ENCODE results near the gene FA2H.
"Not testable (repeated sequence)": the region's sequence is repeated elsewhere in the genome, so short reads cannot be mapped to it uniquely, and the experiment has no call there.

FA2H gene

GRCh38 chr16:74767749-74768148, 6.9 kb downstream of the FA2H start:
- H3K36me3 ChIP-seq (ENCODE audit: low read depth) = no peaks in the 10 kb centered on the region
- DNase-seq (ENCODE audit: low spot score) = no peak
- H3K27me3 ChIP-seq (ENCODE audit: insufficient read depth, poor library complexity, severe bottlenecking) = no peaks in the 10 kb centered on the region
- no peaks in the 10 kb centered on the region for H3K9me3 ChIP-seq (ENCODE audit: severe bottlenecking)
- ATAC-seq (ENCODE audit: low read depth) = no peak
- H3K27ac ChIP-seq (ENCODE audit: poor library complexity, severe bottlenecking) = no peak overlapping the region
- H3K4me3 ChIP-seq (ENCODE audit: severe bottlenecking) = no peak overlapping the region
- TF ChIP-seq CTCF (IDR thresholded peaks at IDR 0.05; ENCODE audit: poor library complexity, severe bottlenecking) = no peak
- no peaks in the 10 kb centered on the region for H3K4me1 ChIP-seq (ENCODE audit: insufficient read depth, poor library complexity, severe bottlenecking)

GRCh38 chr16:74766729-74767128, 7.9 kb downstream of the FA2H start:
- H3K4me1 ChIP-seq (ENCODE audit: insufficient read depth, poor library complexity, severe bottlenecking) = no peaks in the 10 kb centered on the region
- no peaks in the 10 kb centered on the region for H3K9me3 ChIP-seq (ENCODE audit: severe bottlenecking)
- H3K36me3 ChIP-seq (ENCODE audit: low read depth) = no peaks in the 10 kb centered on the region
- H3K4me3 ChIP-seq (ENCODE audit: severe bottlenecking) = no peak overlapping the region
- no peak for TF ChIP-seq CTCF (IDR thresholded peaks at IDR 0.05; ENCODE audit: poor library complexity, severe bottlenecking)
- ATAC-seq (ENCODE audit: low read depth) = no peak
- no peak for DNase-seq (ENCODE audit: low spot score)
- no peaks in the 10 kb centered on the region for H3K27me3 ChIP-seq (ENCODE audit: insufficient read depth, poor library complexity, severe bottlenecking)
- H3K27ac ChIP-seq (ENCODE audit: poor library complexity, severe bottlenecking) = no peak overlapping the region

- not testable (repeated sequence) for H3K27me3 ChIP-seq (ENCODE audit: insufficient read depth, poor library complexity, severe bottlenecking); ATAC-seq (ENCODE audit: low read depth); H3K4me3 ChIP-seq (ENCODE audit: severe bottlenecking); H3K27ac ChIP-seq (ENCODE audit: poor library complexity, severe bottlenecking); H3K9me3 ChIP-seq (ENCODE audit: severe bottlenecking); H3K36me3 ChIP-seq (ENCODE audit: low read depth); DNase-seq (ENCODE audit: low spot score); H3K4me1 ChIP-seq (ENCODE audit: insufficient read depth, poor library complexity, severe bottlenecking)
Observed at GRCh38 chr16:74764184-74764583, 10.4 kb downstream of the FA2H start.

GRCh38 chr16:74761665-74762064, 13.0 kb downstream of the FA2H start:
- ATAC-seq (ENCODE audit: low read depth) (no peak), DNase-seq (ENCODE audit: low spot score) (no peak)
- Histone ChIP-seq H3K4me1 (ENCODE audit: insufficient read depth, poor library complexity, severe bottlenecking) (peaks cover 6% of the 10 kb centered on the region), H3K27ac (ENCODE audit: poor library complexity, severe bottlenecking) (no peak overlapping the region), H3K36me3 (ENCODE audit: low read depth) (no peaks in the 10 kb centered on the region), H3K9me3 (ENCODE audit: severe bottlenecking) (no peaks in the 10 kb centered on the region), H3K4me3 (ENCODE audit: severe bottlenecking) (no peak overlapping the region), H3K27me3 (ENCODE audit: insufficient read depth, poor library complexity, severe bottlenecking) (no peaks in the 10 kb centered on the region)
- no peak for TF ChIP-seq CTCF (IDR thresholded peaks at IDR 0.05; ENCODE audit: poor library complexity, severe bottlenecking)

- no peaks in the 10 kb centered on the region for H3K36me3 ChIP-seq (ENCODE audit: low read depth)
- no peak for TF ChIP-seq CTCF (IDR thresholded peaks at IDR 0.05; ENCODE audit: poor library complexity, severe bottlenecking)
- ATAC-seq (ENCODE audit: low read depth) = peak; percentile 69; the same call in 2 of the 3 replicates
- DNase-seq (ENCODE audit: low spot score) = no peak
- no peaks in the 10 kb centered on the region for H3K9me3 ChIP-seq (ENCODE audit: severe bottlenecking)
- no peak overlapping the region for H3K27ac ChIP-seq (ENCODE audit: poor library complexity, severe bottlenecking)
- no peaks in the 10 kb centered on the region for H3K27me3 ChIP-seq (ENCODE audit: insufficient read depth, poor library complexity, severe bottlenecking)
- no peak overlapping the region for H3K4me3 ChIP-seq (ENCODE audit: severe bottlenecking)
- H3K4me1 ChIP-seq (ENCODE audit: insufficient read depth, poor library complexity, severe bottlenecking) = peaks cover 6% of the 10 kb centered on the region
Observed at GRCh38 chr16:74760007-74760767, 14.4 kb downstream of the FA2H start.
